GM20000 (cell line): Measurements from ENCODE around the gene PROM1.

Source experiments
- DNase-seq: peaks from one replicate; pipeline ENCODE4 v3.0.0; 2012; ENCODE audit warnings: low spot score
- CTCF ChIP-seq: IDR thresholded peaks from 2 replicates; pipeline ENCODE4 v1.5.1; 2012; ENCODE audit warnings: mild to moderate bottlenecking, control low read depth; ENCODE audit errors: extremely low read depth, missing control alignments

PROM1 gene

GRCh38 chr4:16078195-16078760 is 5.5 kb downstream of the PROM1 start:
- TF ChIP-seq CTCF, result no peak
- no peak for DNase-seq

- no peak for TF ChIP-seq CTCF
- DNase-seq, result no peak
Measured at GRCh38 chr4:16077786-16078185, 6.0 kb downstream of the PROM1 start.

- TF ChIP-seq CTCF, result no peak
- no peak for DNase-seq
Measured at GRCh38 chr4:16075975-16076757, 7.7 kb downstream of the PROM1 start.

GRCh38 chr4:16075061-16075460 is 8.8 kb downstream of the PROM1 start:
- no peak for TF ChIP-seq CTCF
- DNase-seq, result no peak

- no peak for DNase-seq
- TF ChIP-seq CTCF, result no peak
Measured at GRCh38 chr4:16072168-16072567, 11.7 kb downstream of the PROM1 start.

- no peak for TF ChIP-seq CTCF
- DNase-seq, result no peak
Measured at GRCh38 chr4:16070203-16070602, 13.6 kb downstream of the PROM1 start.

GRCh38 chr4:16067515-16067914 is 16.3 kb downstream of the PROM1 start:
- no peak for DNase-seq
- no peak for TF ChIP-seq CTCF
